ENCODE results near the gene INSR. TPM values are rescaled to one million over a fixed set of nuclear protein-coding genes. Genes with fewer than 3 reads are reported as not detected.

Gene INSR
- total RNA-seq, 1 donor from 2014 or later, result 7.9 TPM

DNA sequence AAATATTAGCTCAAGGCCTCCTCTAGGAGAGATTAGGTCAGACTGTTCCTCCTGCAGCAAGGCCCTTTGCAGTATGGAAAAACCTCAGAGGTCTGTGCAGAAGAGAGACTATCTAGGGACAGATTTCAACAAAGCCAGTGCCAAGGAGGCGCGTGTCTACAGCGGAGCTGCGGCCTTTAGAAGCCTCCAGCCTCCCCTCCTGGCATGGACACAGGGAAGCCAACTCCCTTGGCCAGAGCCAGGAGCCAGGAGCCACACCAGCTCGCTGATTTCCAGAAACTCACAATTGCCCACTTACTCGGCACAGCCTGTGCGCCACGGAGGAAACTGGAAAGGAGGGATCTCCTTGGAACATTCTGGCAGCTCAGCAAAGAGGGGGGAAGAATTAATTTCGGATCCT is 63.4 kb downstream of the INSR start:
- Histone ChIP-seq H3K36me3 (ENCODE audit: insufficient read depth, low read length) (no peaks in the 10 kb centered on the region), H2AFZ (ENCODE audit: low read depth, low read length) (no peak overlapping the region), H3K4me1 (ENCODE audit: insufficient read depth, low read length) (no peaks in the 10 kb centered on the region), H3K27ac (ENCODE audit: low read depth, low read length) (no peak overlapping the region), H4K20me1 (ENCODE audit: insufficient read depth, low read length) (peaks cover 5% of the 10 kb centered on the region), H3K4me2 (ENCODE audit: low read length) (no peak overlapping the region), H3K9me3 (ENCODE audit: insufficient read depth, low read depth, low read length) (no peaks in the 10 kb centered on the region), H3K27me3 (ENCODE audit: insufficient read depth, low read length) (no peaks in the 10 kb centered on the region), H3K79me2 (ENCODE audit: insufficient read depth, low read length) (no peaks in the 10 kb centered on the region), H3K4me3 (ENCODE audit: insufficient read depth, low read depth, low read length) (no peak overlapping the region), H3K9ac (ENCODE audit: low read length) (no peak overlapping the region)
- TF ChIP-seq, protein P1, sequence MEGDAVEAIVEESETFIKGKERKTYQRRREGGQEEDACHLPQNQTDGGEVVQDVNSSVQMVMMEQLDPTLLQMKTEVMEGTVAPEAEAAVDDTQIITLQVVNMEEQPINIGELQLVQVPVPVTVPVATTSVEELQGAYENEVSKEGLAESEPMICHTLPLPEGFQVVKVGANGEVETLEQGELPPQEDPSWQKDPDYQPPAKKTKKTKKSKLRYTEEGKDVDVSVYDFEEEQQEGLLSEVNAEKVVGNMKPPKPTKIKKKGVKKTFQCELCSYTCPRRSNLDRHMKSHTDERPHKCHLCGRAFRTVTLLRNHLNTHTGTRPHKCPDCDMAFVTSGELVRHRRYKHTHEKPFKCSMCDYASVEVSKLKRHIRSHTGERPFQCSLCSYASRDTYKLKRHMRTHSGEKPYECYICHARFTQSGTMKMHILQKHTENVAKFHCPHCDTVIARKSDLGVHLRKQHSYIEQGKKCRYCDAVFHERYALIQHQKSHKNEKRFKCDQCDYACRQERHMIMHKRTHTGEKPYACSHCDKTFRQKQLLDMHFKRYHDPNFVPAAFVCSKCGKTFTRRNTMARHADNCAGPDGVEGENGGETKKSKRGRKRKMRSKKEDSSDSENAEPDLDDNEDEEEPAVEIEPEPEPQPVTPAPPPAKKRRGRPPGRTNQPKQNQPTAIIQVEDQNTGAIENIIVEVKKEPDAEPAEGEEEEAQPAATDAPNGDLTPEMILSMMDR (IDR thresholded peaks at IDR 0.05; ENCODE audit: insufficient read depth, low read depth, low read length), result no peak
- no peak for TF ChIP-seq EZH2 (IDR thresholded peaks at IDR 0.05; ENCODE audit: insufficient read depth, low read length)
- no peak for DNase-seq (ENCODE audit: low read depth)
- Mint-ChIP-seq H3K4me3 (ENCODE audit: unreplicated experiment) (no peak overlapping the region), H3K27me3 (ENCODE audit: low read depth, unreplicated experiment) (no peaks in the 10 kb centered on the region), H3K27ac (ENCODE audit: unreplicated experiment) (no peak overlapping the region), H3K9me3 (ENCODE audit: unreplicated experiment) (no peaks in the 10 kb centered on the region), H3K36me3 (ENCODE audit: low read depth, unreplicated experiment) (no peaks in the 10 kb centered on the region), H3K4me1 (ENCODE audit: low read depth, unreplicated experiment) (no peaks in the 10 kb centered on the region)
- FAIRE-seq, result no peak

DNA sequence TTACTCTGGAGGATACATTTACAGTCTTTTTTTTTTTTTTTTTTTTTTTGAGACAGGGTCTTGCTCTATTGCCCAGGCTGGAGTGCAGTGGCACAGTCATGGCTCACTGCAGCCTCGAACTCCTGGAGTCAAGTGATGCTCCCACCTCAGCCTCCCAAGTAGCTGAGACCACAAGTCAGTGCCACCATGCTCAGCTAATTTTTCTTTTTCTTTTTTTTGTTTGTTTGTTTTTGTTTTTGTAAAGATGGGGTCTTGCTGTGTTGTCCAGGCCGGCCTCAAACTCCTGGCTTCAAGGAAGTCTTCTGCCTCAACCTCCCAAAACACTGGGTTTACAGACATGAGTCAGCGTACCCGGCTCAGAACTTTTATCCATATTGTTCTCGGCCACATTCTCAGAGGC is 64.5 kb downstream of the INSR start:
- H3K27ac Mint-ChIP-seq (ENCODE audit: unreplicated experiment), result no peak overlapping the region
- no peaks in the 10 kb centered on the region for H3K27me3 ChIP-seq (ENCODE audit: insufficient read depth, low read length)
- H3K4me3 Mint-ChIP-seq (ENCODE audit: unreplicated experiment), result no peak overlapping the region
- no peaks in the 10 kb centered on the region for H3K9me3 ChIP-seq (ENCODE audit: insufficient read depth, low read depth, low read length)
- H3K4me1 Mint-ChIP-seq (ENCODE audit: low read depth, unreplicated experiment), result no peaks in the 10 kb centered on the region
- H3K9me3 Mint-ChIP-seq (ENCODE audit: unreplicated experiment), result no peaks in the 10 kb centered on the region
- no peaks in the 10 kb centered on the region for H3K4me1 ChIP-seq (ENCODE audit: insufficient read depth, low read length)
- H3K9ac ChIP-seq (ENCODE audit: low read length), result no peak overlapping the region
- TF ChIP-seq EZH2 (IDR thresholded peaks at IDR 0.05; ENCODE audit: insufficient read depth, low read length), result no peak
- TF ChIP-seq, protein P1 (IDR thresholded peaks at IDR 0.05; ENCODE audit: insufficient read depth, low read depth, low read length), result no peak
- H3K27ac ChIP-seq (ENCODE audit: low read depth, low read length), result no peak overlapping the region
- no peak overlapping the region for H3K4me2 ChIP-seq (ENCODE audit: low read length)
- H3K79me2 ChIP-seq (ENCODE audit: insufficient read depth, low read length), result no peaks in the 10 kb centered on the region
- H4K20me1 ChIP-seq (ENCODE audit: insufficient read depth, low read length), result peaks cover 5% of the 10 kb centered on the region
- no peaks in the 10 kb centered on the region for H3K36me3 ChIP-seq (ENCODE audit: insufficient read depth, low read length)
- no peaks in the 10 kb centered on the region for H3K36me3 Mint-ChIP-seq (ENCODE audit: low read depth, unreplicated experiment)
- no peaks in the 10 kb centered on the region for H3K27me3 Mint-ChIP-seq (ENCODE audit: low read depth, unreplicated experiment)
- no peak for DNase-seq (ENCODE audit: low read depth)
- H2AFZ ChIP-seq (ENCODE audit: low read depth, low read length), result no peak overlapping the region
- FAIRE-seq, result no peak
- no peak overlapping the region for H3K4me3 ChIP-seq (ENCODE audit: insufficient read depth, low read depth, low read length)

DNA sequence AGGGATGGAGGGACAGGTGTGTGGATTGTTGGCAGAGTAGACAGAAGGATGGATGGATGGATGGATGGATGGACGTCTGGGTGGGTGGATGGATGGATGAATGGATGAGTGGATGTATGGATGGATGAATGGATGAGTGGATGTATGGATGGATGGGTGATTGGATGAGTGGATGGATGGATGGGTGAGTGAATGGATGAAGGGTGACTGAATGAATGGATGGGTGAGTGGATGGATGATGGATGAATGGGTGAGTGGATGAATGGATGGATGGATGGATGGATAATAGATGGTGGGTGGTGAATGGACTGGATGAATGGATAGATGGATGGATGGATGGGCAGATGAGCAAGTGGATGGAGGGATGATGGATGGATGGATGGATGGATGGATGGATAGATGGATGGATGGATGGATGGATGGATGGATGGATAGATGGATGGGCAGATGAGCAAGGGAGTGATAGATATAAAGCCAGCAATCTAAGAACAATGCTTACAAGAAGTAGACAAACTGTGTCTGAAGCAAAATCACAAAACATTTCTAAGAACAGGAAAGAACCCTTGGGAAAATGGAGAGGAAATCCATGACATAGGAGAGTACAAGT is 65.2 kb downstream of the INSR start:
- no peak overlapping the region for H3K9ac ChIP-seq (ENCODE audit: low read length)
- H3K27ac ChIP-seq (ENCODE audit: low read depth, low read length), result no peak overlapping the region
- no peak for FAIRE-seq
- no peaks in the 10 kb centered on the region for H3K4me1 ChIP-seq (ENCODE audit: insufficient read depth, low read length)
- Mint-ChIP-seq H3K4me1 (ENCODE audit: low read depth, unreplicated experiment) (no peaks in the 10 kb centered on the region), H3K36me3 (ENCODE audit: low read depth, unreplicated experiment) (no peaks in the 10 kb centered on the region), H3K4me3 (ENCODE audit: unreplicated experiment) (no peak overlapping the region), H3K9me3 (ENCODE audit: unreplicated experiment) (no peaks in the 10 kb centered on the region), H3K27me3 (ENCODE audit: low read depth, unreplicated experiment) (peaks cover 3% of the 10 kb centered on the region), H3K27ac (ENCODE audit: unreplicated experiment) (no peak overlapping the region)
- no peaks in the 10 kb centered on the region for H3K79me2 ChIP-seq (ENCODE audit: insufficient read depth, low read length)
- no peak overlapping the region for H3K4me3 ChIP-seq (ENCODE audit: insufficient read depth, low read depth, low read length)
- no peak overlapping the region for H3K4me2 ChIP-seq (ENCODE audit: low read length)
- H4K20me1 ChIP-seq (ENCODE audit: insufficient read depth, low read length), result peaks cover 5% of the 10 kb centered on the region
- DNase-seq (ENCODE audit: low read depth), result no peak
- TF ChIP-seq EZH2 (IDR thresholded peaks at IDR 0.05; ENCODE audit: insufficient read depth, low read length), result no peak
- TF ChIP-seq, protein P1 (IDR thresholded peaks at IDR 0.05; ENCODE audit: insufficient read depth, low read depth, low read length), result no peak
- no peaks in the 10 kb centered on the region for H3K27me3 ChIP-seq (ENCODE audit: insufficient read depth, low read length)
- H3K36me3 ChIP-seq (ENCODE audit: insufficient read depth, low read length), result no peaks in the 10 kb centered on the region
- H3K9me3 ChIP-seq (ENCODE audit: insufficient read depth, low read depth, low read length), result no peaks in the 10 kb centered on the region
- no peak overlapping the region for H2AFZ ChIP-seq (ENCODE audit: low read depth, low read length)

All from astrocyte (in vitro differentiated cells and primary cell).